Neural cell (in vitro differentiated cells): ENCODE results near the gene UBAC2. TPM values are rescaled to one million over a fixed set of nuclear protein-coding genes. Genes with fewer than 3 reads are reported as not detected.

ENCODE experiments used
- H2AFZ ChIP-seq: fragments of 200-600, 300-800 bp; sonication (generic), shearing (Covaris generic); 2 replicates; pipeline ENCODE4 v1.6.0; 2014; ENCODE audit warnings: low read depth, mild to moderate bottlenecking, antibody characterized with exemption, low read length, moderate library complexity
- H3F3A ChIP-seq: fragments of 200-600 bp; shearing (Covaris generic); 2 replicates; pipeline ENCODE4 v1.6.1; 2016; ENCODE audit warnings: mild to moderate bottlenecking, moderate library complexity, mixed read lengths, antibody characterized with exemption, low read length; ENCODE audit not compliant: insufficient read depth, poor library complexity, severe bottlenecking
- H3K27ac ChIP-seq: fragments of 200-600, 300-800 bp; sonication (generic), shearing (Covaris generic); 2 replicates; pipeline ENCODE4 v1.5.1; 2014; ENCODE audit warnings: mild to moderate bottlenecking, low read length, moderate library complexity
- H3K27me3 ChIP-seq: fragments of 300-800, 200-600 bp; sonication (generic), shearing (Covaris generic); 2 replicates; pipeline ENCODE4 v1.6.0; 2014; ENCODE audit warnings: mild to moderate bottlenecking, low read depth, low read length, moderate library complexity; ENCODE audit not compliant: insufficient read depth
- H3K36me3 ChIP-seq: fragments of 300-800, 200-600 bp; sonication (generic), shearing (Covaris generic); 2 replicates; pipeline ENCODE4 v1.5.1; 2014; ENCODE audit warnings: mild to moderate bottlenecking, antibody characterized with exemption, low read length, moderate library complexity; ENCODE audit not compliant: insufficient read depth
- H3K4me2 ChIP-seq: fragments of 300-800, 200-600 bp; sonication (generic), shearing (Covaris generic); 2 replicates; pipeline ENCODE4 v1.6.0; 2014; ENCODE audit warnings: mild to moderate bottlenecking, low read length
- H3K4me3 ChIP-seq: fragments of 300-800, 200-600 bp; sonication (generic), shearing (Covaris generic); 2 replicates; pipeline ENCODE4 v1.5.1; 2014; ENCODE audit warnings: mild to moderate bottlenecking, low read length, moderate library complexity
- H3K79me2 ChIP-seq: fragments of 200-600 bp; shearing (Covaris generic); replicated peaks from 2 replicates; pipeline ENCODE4 v1.6.0; 2014; ENCODE audit warnings: mild to moderate bottlenecking, low read length, moderate library complexity; ENCODE audit not compliant: insufficient read depth
- H3K9ac ChIP-seq: fragments of 300-800, 200-600 bp; sonication (generic), shearing (Covaris generic); 2 replicates; pipeline ENCODE4 v1.6.1; 2016; ENCODE audit warnings: mild to moderate bottlenecking, low read length, mixed read lengths
- H3K9me2 ChIP-seq: fragments of 200-600 bp; shearing (Covaris generic); 2 replicates; pipeline ENCODE4 v1.6.1; 2016; ENCODE audit warnings: mild to moderate bottlenecking, low read length, mixed read lengths; ENCODE audit not compliant: insufficient read depth
- H3K9me3 ChIP-seq: fragments of 200-600, 300-800 bp; sonication (generic), shearing (Covaris generic); 2 replicates; pipeline ENCODE4 v1.6.1; 2016; ENCODE audit warnings: mild to moderate bottlenecking, mixed run types, low read length, moderate library complexity, mixed read lengths
- H4K20me1 ChIP-seq: fragments of 200-600 bp; shearing (Covaris generic); 2 replicates; pipeline ENCODE4 v1.6.1; 2016; ENCODE audit warnings: mild to moderate bottlenecking, mixed run types; ENCODE audit not compliant: insufficient read depth
- EP300 ChIP-seq: fragments of 450-650 bp; conservative IDR thresholded peaks from 2 replicates; pipeline ENCODE4 v1.6.1; 2014; ENCODE audit warnings: antibody characterized with exemption, mild to moderate bottlenecking, moderate library complexity; ENCODE audit not compliant: poor library complexity, severe bottlenecking
- EZH2 ChIP-seq: fragments of 200-600, 300-800 bp; shearing (Covaris generic), sonication (generic); IDR thresholded peaks from 2 replicates; pipeline ENCODE4 v1.6.1; 2014; ENCODE audit warnings: antibody characterized with exemption, low read length, borderline replicate concordance, mild to moderate bottlenecking; ENCODE audit not compliant: insufficient read depth, poor library complexity, severe bottlenecking
- MXI1 ChIP-seq: fragments of 450-650 bp; conservative IDR thresholded peaks from 2 replicates; pipeline ENCODE4 v1.6.1; 2014; ENCODE audit warnings: antibody characterized with exemption, mild to moderate bottlenecking; ENCODE audit not compliant: poor library complexity, severe bottlenecking
- POLR2AphosphoS5 ChIP-seq: IDR thresholded peaks from 2 replicates; pipeline ENCODE4 v1.6.1; 2012
- RAD21 ChIP-seq: fragments of 450-650 bp; conservative IDR thresholded peaks from 2 replicates; pipeline ENCODE4 v1.6.1; 2014; ENCODE audit warnings: antibody characterized with exemption, mild to moderate bottlenecking, moderate library complexity
- SMC3 ChIP-seq: fragments of 450-650 bp; conservative IDR thresholded peaks from 2 replicates; pipeline ENCODE4 v1.6.1; 2014; ENCODE audit warnings: antibody characterized with exemption, mild to moderate bottlenecking, moderate library complexity; ENCODE audit not compliant: poor library complexity
- TAF1 ChIP-seq: IDR thresholded peaks from 2 replicates; pipeline ENCODE4 v1.6.1; 2012; ENCODE audit warnings: low read depth
- polyA plus RNA-seq: library from polyadenylated mRNA; depleted of rRNA; stranded (reverse); fragments of >200 nt; gene quantifications from 2 replicates; pipeline ENCODE4 v1.2.3, GENCODE V29; 2014
- TF ChIP-seq, protein P1 (sequence below): IDR thresholded peaks from 2 replicates; pipeline ENCODE4 v1.6.1; 2012; ENCODE audit warnings: borderline replicate concordance
- TF ChIP-seq, protein P2 (sequence below): fragments of 450-650 bp; IDR thresholded peaks from 2 replicates; pipeline ENCODE4 v1.5.1; 2014; ENCODE audit warnings: antibody characterized with exemption, mild to moderate bottlenecking, moderate library complexity; ENCODE audit not compliant: poor library complexity, severe bottlenecking

Gene UBAC2
- polyA plus RNA-seq, 1 donor from 2014 or later: 56.9 TPM

DNA sequence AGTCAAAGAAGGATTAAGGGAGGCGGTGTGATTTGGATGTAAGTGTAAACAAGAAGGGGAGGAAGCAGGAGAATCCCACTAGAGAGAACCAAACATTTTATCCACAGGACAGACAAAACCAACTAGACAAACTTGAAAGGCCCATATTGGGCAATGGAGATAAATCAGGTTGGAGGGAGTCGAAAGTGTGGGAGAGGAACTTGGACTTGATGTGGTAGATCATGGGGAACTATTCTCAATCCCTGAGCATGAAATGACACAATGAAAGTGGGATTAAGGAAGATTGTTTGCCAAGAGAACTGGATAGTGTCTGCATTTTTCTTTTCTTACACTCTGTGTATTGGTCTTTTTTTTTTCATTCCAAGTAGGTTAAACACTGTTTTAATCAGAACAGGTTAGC, 88.6 kb downstream of the UBAC2 start:
- Histone ChIP-seq H4K20me1 (no peaks in the 10 kb centered on the region), H3K36me3 (no peaks in the 10 kb centered on the region), H3K9ac (no peak overlapping the region), H3K4me2 (no peak overlapping the region), H3K27me3 (no peaks in the 10 kb centered on the region), H3K9me3 (no peaks in the 10 kb centered on the region), H3K9me2 (no peaks in the 10 kb centered on the region), H3K27ac (no peak overlapping the region), H3K79me2 (no peaks in the 10 kb centered on the region), H3F3A (no peaks in the 10 kb centered on the region), H3K4me3 (no peak overlapping the region), H2AFZ (no peak overlapping the region)
- TF ChIP-seq POLR2AphosphoS5 (no peak), TAF1 (no peak), EP300 (no peak), EZH2 (no peak), SMC3 (no peak), RAD21 (no peak), MXI1 (no peak)
- TF ChIP-seq, protein P1, sequence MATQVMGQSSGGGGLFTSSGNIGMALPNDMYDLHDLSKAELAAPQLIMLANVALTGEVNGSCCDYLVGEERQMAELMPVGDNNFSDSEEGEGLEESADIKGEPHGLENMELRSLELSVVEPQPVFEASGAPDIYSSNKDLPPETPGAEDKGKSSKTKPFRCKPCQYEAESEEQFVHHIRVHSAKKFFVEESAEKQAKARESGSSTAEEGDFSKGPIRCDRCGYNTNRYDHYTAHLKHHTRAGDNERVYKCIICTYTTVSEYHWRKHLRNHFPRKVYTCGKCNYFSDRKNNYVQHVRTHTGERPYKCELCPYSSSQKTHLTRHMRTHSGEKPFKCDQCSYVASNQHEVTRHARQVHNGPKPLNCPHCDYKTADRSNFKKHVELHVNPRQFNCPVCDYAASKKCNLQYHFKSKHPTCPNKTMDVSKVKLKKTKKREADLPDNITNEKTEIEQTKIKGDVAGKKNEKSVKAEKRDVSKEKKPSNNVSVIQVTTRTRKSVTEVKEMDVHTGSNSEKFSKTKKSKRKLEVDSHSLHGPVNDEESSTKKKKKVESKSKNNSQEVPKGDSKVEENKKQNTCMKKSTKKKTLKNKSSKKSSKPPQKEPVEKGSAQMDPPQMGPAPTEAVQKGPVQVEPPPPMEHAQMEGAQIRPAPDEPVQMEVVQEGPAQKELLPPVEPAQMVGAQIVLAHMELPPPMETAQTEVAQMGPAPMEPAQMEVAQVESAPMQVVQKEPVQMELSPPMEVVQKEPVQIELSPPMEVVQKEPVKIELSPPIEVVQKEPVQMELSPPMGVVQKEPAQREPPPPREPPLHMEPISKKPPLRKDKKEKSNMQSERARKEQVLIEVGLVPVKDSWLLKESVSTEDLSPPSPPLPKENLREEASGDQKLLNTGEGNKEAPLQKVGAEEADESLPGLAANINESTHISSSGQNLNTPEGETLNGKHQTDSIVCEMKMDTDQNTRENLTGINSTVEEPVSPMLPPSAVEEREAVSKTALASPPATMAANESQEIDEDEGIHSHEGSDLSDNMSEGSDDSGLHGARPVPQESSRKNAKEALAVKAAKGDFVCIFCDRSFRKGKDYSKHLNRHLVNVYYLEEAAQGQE: no peak
- TF ChIP-seq, protein P2, sequence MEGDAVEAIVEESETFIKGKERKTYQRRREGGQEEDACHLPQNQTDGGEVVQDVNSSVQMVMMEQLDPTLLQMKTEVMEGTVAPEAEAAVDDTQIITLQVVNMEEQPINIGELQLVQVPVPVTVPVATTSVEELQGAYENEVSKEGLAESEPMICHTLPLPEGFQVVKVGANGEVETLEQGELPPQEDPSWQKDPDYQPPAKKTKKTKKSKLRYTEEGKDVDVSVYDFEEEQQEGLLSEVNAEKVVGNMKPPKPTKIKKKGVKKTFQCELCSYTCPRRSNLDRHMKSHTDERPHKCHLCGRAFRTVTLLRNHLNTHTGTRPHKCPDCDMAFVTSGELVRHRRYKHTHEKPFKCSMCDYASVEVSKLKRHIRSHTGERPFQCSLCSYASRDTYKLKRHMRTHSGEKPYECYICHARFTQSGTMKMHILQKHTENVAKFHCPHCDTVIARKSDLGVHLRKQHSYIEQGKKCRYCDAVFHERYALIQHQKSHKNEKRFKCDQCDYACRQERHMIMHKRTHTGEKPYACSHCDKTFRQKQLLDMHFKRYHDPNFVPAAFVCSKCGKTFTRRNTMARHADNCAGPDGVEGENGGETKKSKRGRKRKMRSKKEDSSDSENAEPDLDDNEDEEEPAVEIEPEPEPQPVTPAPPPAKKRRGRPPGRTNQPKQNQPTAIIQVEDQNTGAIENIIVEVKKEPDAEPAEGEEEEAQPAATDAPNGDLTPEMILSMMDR: no peak

DNA sequence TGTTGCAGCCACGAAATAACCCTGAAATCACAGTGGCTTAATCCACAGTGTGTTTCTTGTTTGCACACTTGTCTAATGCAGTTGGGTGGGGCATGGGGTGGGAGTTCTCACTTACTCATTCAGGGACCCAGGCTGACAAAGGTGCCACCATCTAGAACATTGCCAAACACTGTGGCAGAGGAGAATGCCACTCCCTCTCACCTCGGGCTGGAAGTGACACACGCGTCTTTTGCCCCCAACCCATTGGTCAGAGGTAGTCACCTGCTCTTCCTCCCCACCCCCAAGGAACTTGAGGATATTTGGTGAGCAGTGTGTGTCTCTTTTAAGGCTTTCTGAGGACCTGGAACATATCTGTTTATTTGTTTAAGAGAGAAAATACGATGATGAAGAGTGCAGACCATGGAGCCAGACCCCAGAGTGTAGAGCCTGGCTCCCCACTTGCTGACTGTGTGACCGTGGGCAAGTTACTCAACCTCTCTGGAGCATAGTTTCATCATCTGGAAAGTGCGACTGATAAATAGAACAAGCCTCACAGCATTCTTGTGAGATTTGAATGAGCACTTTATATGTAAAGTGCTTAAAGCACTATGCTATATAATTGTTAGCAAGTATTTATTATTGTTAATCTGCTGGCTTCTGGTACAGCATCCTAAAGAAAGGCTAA, 89.2 kb downstream of the UBAC2 start:
- no peak overlapping the region for H3K9ac ChIP-seq
- H3K79me2 ChIP-seq: no peaks in the 10 kb centered on the region
- TF ChIP-seq, protein P1: no peak
- TF ChIP-seq SMC3 (no peak), POLR2AphosphoS5 (no peak), RAD21 (no peak), TAF1 (no peak)
- no peak overlapping the region for H3K4me2 ChIP-seq
- no peaks in the 10 kb centered on the region for H3K9me2 ChIP-seq
- H3F3A ChIP-seq: no peaks in the 10 kb centered on the region
- no peaks in the 10 kb centered on the region for H3K9me3 ChIP-seq
- H3K27ac ChIP-seq: no peak overlapping the region
- H4K20me1 ChIP-seq: no peaks in the 10 kb centered on the region
- no peaks in the 10 kb centered on the region for H3K36me3 ChIP-seq
- no peaks in the 10 kb centered on the region for H3K27me3 ChIP-seq
- H2AFZ ChIP-seq: no peak overlapping the region
- no peak overlapping the region for H3K4me3 ChIP-seq
